Endothelial cell (in vitro differentiated cells): Measurements from ENCODE around the gene CUL3. TPM values are rescaled to one million over a fixed set of nuclear protein-coding genes. Genes with fewer than 3 reads are reported as not detected.

Experiments used
- total RNA-seq: library from RNA; stranded (reverse); fragmentation: NEBNext Ultra II Directional; extraction: Animal tissue kit (Norgen Biotek cat#: 25700); gene quantifications from one replicate; pipeline ENCODE4 v1.2.1, GENCODE V29; 2021; ENCODE audit not compliant: unreplicated experiment

Gene CUL3
- total RNA-seq, 1 donor from 2014 or later, result 138 TPM

Other genes starting within 250 kb of the CUL3 start
- 269 TPM for gene FAM124B, start 183.3 kb downstream of the CUL3 start, total RNA-seq
- not detected for gene CCDC195, start 131.0 kb upstream of the CUL3 start, total RNA-seq